ENCODE data around the gene INF2. TPM values are rescaled to one million over a fixed set of nuclear protein-coding genes. Genes with fewer than 3 reads are reported as not detected.

Gene INF2
- polyA plus RNA-seq, 4 donors, result 44.6 to 69.0 (median 49.9) TPM

DNA sequence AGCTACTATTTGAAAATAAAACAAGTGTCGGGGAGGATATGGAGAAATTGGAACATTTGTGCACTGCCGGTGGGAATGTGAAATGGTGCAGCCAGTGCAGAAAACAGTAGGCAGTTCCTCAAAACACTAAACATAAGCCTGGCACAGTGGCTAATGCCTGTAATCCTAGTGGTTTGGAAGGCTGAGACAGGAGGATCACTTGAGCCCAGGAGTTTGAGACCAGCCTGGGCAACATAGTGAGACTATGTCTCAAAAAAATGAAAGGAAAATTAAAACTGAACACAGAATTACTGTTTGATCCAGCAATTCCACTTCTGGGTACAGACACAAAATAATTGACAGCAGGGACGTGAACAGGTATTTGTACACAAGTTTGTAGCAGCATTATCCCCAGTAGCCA is 76.1 kb downstream of the INF2 start:
- no peak for DNase-seq (ENCODE audit: low read depth in 4 of 4, low spot score in 3 of 4)

GRCh38 chr14:104766256-104766862 is 76.9 kb downstream of the INF2 start:
- no peak for DNase-seq (ENCODE audit: low read depth in 4 of 4, low spot score in 3 of 4)

DNA sequence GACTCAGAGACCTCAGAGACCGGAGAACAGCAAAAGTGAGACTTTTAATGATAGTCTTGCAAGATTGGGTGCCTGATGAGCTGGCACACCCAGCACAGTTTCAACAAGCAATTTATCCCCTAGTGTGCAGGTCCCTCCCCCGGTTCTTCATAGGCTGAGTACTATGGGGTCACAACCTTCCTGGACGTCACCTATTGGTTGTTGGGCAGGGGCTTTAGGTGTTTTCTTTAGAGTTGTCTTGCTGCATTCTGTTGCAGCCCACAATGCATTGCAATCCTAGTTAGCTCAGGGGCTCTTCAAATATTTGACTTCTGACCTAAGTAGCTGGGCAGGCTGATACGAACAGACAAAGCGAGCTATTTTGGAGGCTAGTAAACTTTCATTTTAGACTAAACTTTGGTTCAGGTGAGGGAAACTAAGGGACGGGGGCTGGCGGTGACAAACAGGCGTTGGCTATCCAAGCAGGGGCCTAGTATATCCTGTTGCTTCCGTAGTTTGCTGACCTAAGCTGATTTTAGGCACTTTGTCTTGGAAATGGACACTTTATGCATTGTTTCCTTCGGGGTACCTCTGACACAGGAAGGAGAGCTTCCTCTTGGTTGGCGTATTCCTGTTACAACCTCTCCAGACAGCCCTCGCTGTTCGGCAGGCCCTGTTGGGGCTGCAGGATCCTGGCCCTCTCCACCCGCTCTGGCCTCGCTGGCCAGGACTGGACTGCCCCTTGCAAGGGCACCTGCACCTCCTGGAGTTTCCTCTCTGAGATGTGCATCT is 77.6 kb downstream of the INF2 start:
- no peak for DNase-seq (ENCODE audit: low read depth in 4 of 4, low spot score in 3 of 4)

- no peak for DNase-seq (ENCODE audit: low read depth in 4 of 4, low spot score in 3 of 4)
Measured at GRCh38 chr14:104767634-104767918, 78.2 kb downstream of the INF2 start.

GRCh38 chr14:104768437-104769323 is 79.3 kb downstream of the INF2 start:
- peak; percentile 71 to 79 (median 73) for DNase-seq (ENCODE audit: low read depth in 4 of 4, low spot score in 3 of 4)

DNA sequence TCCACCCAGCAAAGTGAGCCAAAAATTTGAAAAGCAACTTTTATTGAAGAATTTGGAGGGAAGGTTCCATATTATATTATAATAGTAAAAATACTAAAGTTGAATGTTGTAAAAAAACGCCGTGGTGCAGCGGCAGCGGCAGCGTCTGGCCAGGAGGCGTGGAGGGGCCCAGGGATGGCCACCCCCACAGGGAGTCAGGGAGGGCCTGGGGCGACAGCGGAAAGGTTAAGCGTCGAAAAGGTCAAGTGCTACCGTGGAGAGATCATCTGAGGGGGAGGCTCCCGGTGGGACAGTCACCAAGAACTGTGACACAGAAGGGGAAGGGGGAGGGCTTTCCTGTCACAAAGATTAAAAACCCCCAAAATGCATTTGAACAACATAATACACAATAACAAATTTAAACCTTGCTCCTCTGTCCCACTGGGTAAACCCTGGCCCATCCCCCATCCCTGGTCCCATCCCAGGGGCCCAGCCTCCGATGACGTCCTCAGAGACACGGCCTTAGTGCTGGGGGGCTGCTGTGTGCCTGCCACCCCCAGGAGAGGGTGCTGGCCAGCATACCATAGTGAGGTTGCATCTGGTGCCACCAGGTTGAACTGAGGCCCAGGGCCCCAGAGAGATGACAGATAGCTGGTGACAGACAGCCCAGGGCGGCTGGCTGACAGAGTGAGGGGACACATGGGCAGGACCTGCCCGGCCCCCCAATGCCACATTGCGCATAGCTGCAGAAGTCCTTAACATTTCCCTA is 80.1 kb downstream of the INF2 start:
- no peak for DNase-seq (ENCODE audit: low read depth in 4 of 4, low spot score in 3 of 4)

GRCh38 chr14:104770072-104770579 is 80.7 kb downstream of the INF2 start:
- no peak for DNase-seq (ENCODE audit: low read depth in 4 of 4, low spot score in 3 of 4)

- DNase-seq (ENCODE audit: low read depth in 4 of 4, low spot score in 3 of 4), result no peak
Measured at GRCh38 chr14:104770851-104771272, 81.4 kb downstream of the INF2 start.

- DNase-seq (ENCODE audit: low read depth in 4 of 4, low spot score in 3 of 4), result no peak
Measured at GRCh38 chr14:104771374-104771773, 82.0 kb downstream of the INF2 start.

Other genes with a start within 250 kb of the INF2 start
- under 1 TPM in 3 of 4 donors, not detected in 1; 0.10 to 0.21 (median 0.20) TPM for gene C14orf180, start 109.9 kb upstream of the INF2 start, polyA plus RNA-seq (ENCODE audit: insufficient read length in 4 of 4)
- gene TMEM179, start 84.8 kb upstream of the INF2 start, polyA plus RNA-seq (ENCODE audit: insufficient read length in 4 of 4), result 1 to 10 TPM in 3 of 4 donors, under 1 TPM in 1; 0.87 to 1.6 (median 1.2) TPM
- 10 to 100 TPM; 14.5 to 18.5 (median 17.3) TPM for gene ADSS1, start 34.6 kb downstream of the INF2 start, polyA plus RNA-seq (ENCODE audit: insufficient read length in 4 of 4)
- gene SIVA1, start 63.5 kb downstream of the INF2 start, polyA plus RNA-seq (ENCODE audit: insufficient read length in 4 of 4), result 100 to 1,000 TPM in 1 of 4 donors, 10 to 100 TPM in 3; 49.7 to 103 (median 58.3) TPM
- gene AKT1, start 106.1 kb downstream of the INF2 start, polyA plus RNA-seq (ENCODE audit: insufficient read length in 4 of 4), result 100 to 1,000 TPM; 108 to 135 (median 113) TPM
- gene ZBTB42, start 111.5 kb downstream of the INF2 start, polyA plus RNA-seq (ENCODE audit: insufficient read length in 4 of 4), result 1 to 10 TPM; 4.3 to 5.4 (median 4.8) TPM
- 10 to 100 TPM; 10.9 to 16.3 (median 13.5) TPM for gene CEP170B, start 175.7 kb downstream of the INF2 start, polyA plus RNA-seq (ENCODE audit: insufficient read length in 4 of 4)
- gene PLD4, start 235.3 kb downstream of the INF2 start, polyA plus RNA-seq (ENCODE audit: insufficient read length in 4 of 4), result 1 to 10 TPM; 1.7 to 4.3 (median 3.6) TPM